ENCODE data around the gene SLC1A1.

Gene SLC1A1

DNA sequence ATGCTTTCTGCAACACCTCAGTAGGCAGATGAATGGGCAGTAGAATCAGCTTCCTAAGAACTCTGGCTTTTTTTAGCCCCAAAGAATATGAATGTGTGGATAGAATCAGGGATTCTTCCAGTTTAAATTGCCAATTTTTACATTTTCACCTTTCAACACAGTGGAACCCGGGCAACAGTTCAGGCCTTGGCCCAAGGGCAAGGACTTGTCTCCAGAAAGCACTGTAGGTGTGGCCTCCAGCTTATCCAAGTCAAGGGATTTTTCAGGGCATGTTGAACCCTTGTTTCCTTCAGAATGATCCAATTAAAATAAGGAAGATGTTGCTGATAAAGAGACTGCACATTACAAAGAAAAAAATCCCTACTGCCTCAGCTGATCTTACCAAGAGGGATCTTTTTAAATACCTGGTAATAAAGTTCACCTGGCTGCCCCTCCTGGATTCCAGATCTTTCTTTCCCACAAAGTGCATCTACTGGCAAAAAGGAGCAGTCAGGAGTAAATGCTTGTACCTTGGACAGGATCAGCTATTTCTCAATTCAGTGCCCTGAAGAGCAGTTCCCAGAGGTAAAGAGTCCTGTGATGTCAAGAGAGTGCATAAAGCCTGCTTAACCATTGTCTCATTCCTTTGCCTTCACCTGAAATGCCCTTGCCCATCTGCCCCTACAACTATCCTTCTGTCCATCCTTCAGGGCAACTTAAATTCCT lies 91.7 kb downstream of the SLC1A1 start:
- H3K4me3 ChIP-seq (ENCODE audit: low read depth, low read length), result no peak overlapping the region
- TF ChIP-seq, protein P1, sequence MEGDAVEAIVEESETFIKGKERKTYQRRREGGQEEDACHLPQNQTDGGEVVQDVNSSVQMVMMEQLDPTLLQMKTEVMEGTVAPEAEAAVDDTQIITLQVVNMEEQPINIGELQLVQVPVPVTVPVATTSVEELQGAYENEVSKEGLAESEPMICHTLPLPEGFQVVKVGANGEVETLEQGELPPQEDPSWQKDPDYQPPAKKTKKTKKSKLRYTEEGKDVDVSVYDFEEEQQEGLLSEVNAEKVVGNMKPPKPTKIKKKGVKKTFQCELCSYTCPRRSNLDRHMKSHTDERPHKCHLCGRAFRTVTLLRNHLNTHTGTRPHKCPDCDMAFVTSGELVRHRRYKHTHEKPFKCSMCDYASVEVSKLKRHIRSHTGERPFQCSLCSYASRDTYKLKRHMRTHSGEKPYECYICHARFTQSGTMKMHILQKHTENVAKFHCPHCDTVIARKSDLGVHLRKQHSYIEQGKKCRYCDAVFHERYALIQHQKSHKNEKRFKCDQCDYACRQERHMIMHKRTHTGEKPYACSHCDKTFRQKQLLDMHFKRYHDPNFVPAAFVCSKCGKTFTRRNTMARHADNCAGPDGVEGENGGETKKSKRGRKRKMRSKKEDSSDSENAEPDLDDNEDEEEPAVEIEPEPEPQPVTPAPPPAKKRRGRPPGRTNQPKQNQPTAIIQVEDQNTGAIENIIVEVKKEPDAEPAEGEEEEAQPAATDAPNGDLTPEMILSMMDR (IDR thresholded peaks at IDR 0.05; ENCODE audit: control insufficient read depth, extremely low read depth, insufficient read depth), result no peak
- DNase-seq (ENCODE audit: low read depth), result no peak

DNA sequence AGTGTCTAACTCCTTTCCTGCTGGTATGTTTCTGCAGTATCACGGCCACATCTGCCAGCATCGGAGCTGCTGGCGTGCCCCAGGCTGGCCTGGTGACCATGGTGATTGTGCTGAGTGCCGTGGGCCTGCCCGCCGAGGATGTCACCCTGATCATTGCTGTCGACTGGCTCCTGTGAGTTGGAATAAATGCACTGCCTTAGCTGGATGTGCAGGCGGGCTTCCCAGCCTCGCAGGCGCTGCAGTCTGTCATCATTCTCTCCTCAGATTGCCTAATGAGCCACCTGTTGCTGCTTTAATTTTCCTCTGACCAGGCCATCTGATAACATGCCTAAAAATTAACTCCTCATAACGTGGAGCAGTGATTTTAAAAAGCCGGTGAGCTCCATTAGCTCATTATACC lies 92.7 kb downstream of the SLC1A1 start:
- H3K4me3 ChIP-seq (ENCODE audit: low read depth, low read length), result no peak overlapping the region
- no peak for DNase-seq (ENCODE audit: low read depth)
- TF ChIP-seq, protein P1 (IDR thresholded peaks at IDR 0.05; ENCODE audit: control insufficient read depth, extremely low read depth, insufficient read depth), result no peak

DNA sequence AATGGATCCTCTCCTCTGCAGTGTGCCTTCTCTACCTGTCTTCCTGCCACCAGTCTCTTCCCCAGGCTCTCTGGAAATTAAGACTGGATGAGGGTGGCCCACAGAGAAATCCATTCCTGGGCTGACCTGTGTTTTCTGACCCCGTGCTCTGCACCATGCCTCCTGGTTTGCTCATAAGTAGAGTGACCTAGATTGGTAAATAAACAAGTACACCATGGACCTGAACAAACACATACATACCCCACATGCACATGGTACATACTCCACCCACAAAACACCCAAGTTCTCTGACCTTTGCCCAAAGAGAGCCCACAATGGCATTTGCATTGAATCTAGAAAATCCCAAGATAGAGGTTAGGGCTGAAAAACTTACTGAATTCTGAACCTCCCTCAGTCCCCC lies 94.4 kb downstream of the SLC1A1 start:
- TF ChIP-seq, protein P1 (IDR thresholded peaks at IDR 0.05; ENCODE audit: control insufficient read depth, extremely low read depth, insufficient read depth), result no peak
- no peak overlapping the region for H3K4me3 ChIP-seq (ENCODE audit: low read depth, low read length)
- peak; percentile 73 for DNase-seq (ENCODE audit: low read depth)

DNA sequence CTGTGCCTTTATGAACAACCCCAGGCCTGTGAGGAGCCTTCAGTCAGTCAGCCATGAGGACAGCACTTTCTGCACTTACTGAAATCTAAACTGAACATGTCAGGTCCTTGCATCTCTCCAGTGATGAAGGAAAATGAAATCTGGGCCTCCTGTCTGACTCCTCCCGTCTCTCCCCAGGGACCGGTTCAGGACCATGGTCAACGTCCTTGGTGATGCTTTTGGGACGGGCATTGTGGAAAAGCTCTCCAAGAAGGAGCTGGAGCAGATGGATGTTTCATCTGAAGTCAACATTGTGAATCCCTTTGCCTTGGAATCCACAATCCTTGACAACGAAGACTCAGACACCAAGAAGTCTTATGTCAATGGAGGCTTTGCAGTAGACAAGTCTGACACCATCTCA lies 94.9 kb downstream of the SLC1A1 start:
- no peak for DNase-seq (ENCODE audit: low read depth)
- TF ChIP-seq, protein P1 (IDR thresholded peaks at IDR 0.05; ENCODE audit: control insufficient read depth, extremely low read depth, insufficient read depth), result no peak
- no peak overlapping the region for H3K4me3 ChIP-seq (ENCODE audit: low read depth, low read length)

DNA sequence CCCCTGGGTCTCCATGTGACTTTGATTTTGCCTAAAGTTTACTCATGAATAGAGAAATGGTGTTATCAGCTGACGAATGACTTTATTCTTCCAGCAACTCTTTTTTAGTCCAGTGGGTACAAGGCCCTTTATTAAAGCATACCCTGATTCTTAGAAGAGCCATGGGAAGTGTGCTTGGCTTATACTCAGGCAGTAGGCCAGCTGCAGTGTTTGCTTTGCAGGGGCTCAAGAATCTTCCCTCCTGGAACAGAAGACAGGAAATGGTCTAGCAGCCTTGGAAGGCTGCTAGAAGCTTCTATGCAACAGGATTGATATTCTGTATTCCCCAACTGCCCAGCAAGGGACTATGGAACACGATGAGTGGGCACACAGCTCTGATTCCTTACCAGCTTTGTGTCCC lies 98.5 kb downstream of the SLC1A1 start:
- DNase-seq (ENCODE audit: low read depth), result no peak
- TF ChIP-seq, protein P1 (IDR thresholded peaks at IDR 0.05; ENCODE audit: control insufficient read depth, extremely low read depth, insufficient read depth), result no peak
- H3K4me3 ChIP-seq (ENCODE audit: low read depth, low read length), result no peak overlapping the region

DNA sequence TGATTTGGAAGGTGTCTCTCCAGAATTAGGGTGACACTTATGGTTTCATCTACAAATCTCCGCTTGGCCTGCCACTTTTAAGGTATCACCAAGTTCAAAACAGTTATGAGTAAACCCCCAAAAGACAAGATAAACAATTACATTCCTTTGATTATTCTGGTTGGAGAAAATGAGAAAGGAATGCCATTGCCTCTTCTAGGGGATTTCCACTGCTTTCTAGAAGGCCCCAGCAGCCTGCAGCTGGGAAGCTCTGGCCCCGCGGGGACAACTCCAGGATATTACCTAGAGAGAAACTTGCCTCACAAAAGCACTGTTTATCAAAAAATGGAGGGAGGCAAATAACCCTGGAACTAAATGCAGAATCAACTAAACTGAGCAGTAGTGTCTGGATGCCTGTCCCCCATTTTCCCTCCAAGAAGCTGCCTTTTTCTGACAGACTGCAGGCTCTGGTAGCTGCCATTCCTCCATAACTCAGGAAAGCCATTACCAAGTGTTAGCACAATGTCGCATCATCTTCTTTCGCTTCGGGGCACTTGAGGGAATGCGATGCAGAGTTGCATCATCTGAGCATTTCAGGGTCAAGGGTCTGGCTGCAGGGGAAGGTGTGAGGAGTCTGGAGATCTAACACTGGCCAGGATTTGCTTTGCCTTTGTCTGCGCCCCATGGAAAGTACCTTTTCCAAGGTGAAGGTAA lies 100.3 kb downstream of the SLC1A1 start:
- TF ChIP-seq, protein P1 (IDR thresholded peaks at IDR 0.05; ENCODE audit: control insufficient read depth, extremely low read depth, insufficient read depth), result no peak
- no peak for DNase-seq (ENCODE audit: low read depth)

More for the DNA sequence above, 100.3 kb downstream of the SLC1A1 start:
- no peak overlapping the region for H3K4me3 ChIP-seq (ENCODE audit: low read depth, low read length)
